Inflammatory macrophage treated with lipopolysaccharide for 4 hours (primary cell): ENCODE results near the gene SERPINB7.

ENCODE experiments used
- DNase-seq: peaks from one replicate; pipeline ENCODE4 v3.0.0-alpha.2; 2020

Gene SERPINB7

GRCh38 chr18:63788447-63789096 is 13.4 kb downstream of the SERPINB7 start:
- peak; percentile 78 for DNase-seq

GRCh38 chr18:63789327-63789726 is 14.1 kb downstream of the SERPINB7 start:
- DNase-seq: no peak

- no peak for DNase-seq
These were observed 20.4 kb downstream of the SERPINB7 start for GRCh38 chr18:63795606-63796005.

- no peak for DNase-seq
These were observed 24.0 kb downstream of the SERPINB7 start for GRCh38 chr18:63799189-63799588.

GRCh38 chr18:63801343-63801742 is 26.1 kb downstream of the SERPINB7 start:
- DNase-seq: no peak

GRCh38 chr18:63808125-63808524 is 32.9 kb downstream of the SERPINB7 start:
- DNase-seq: no peak

- no peak for DNase-seq
These were observed 42.3 kb downstream of the SERPINB7 start for GRCh38 chr18:63817441-63818051.

- no peak for DNase-seq
These were observed 43.0 kb downstream of the SERPINB7 start for GRCh38 chr18:63818212-63818611.

GRCh38 chr18:63819786-63820185 is 44.6 kb downstream of the SERPINB7 start:
- DNase-seq: no peak

- no peak for DNase-seq
These were observed 45.5 kb downstream of the SERPINB7 start for GRCh38 chr18:63820694-63821093.

- peak; percentile 9 for DNase-seq
These were observed 48.5 kb downstream of the SERPINB7 start for GRCh38 chr18:63823516-63824219.

- no peak for DNase-seq
These were observed 49.0 kb downstream of the SERPINB7 start for GRCh38 chr18:63824220-63824525.

- DNase-seq: no peak
These were observed 52.9 kb downstream of the SERPINB7 start for GRCh38 chr18:63828120-63828519.

GRCh38 chr18:63828656-63829055 is 53.4 kb downstream of the SERPINB7 start:
- DNase-seq: no peak

GRCh38 chr18:63829886-63830285 is 54.7 kb downstream of the SERPINB7 start:
- no peak for DNase-seq

GRCh38 chr18:63831080-63831788 is 56.0 kb downstream of the SERPINB7 start:
- peak; percentile 25 for DNase-seq

- no peak for DNase-seq
These were observed 57.3 kb downstream of the SERPINB7 start for GRCh38 chr18:63832470-63832869.

- DNase-seq: peak; percentile 19
These were observed 59.4 kb downstream of the SERPINB7 start for GRCh38 chr18:63834471-63835113.

- peak; percentile 13 for DNase-seq
These were observed 61.2 kb downstream of the SERPINB7 start for GRCh38 chr18:63836456-63836855.

- DNase-seq: no peak
These were observed 62.4 kb downstream of the SERPINB7 start for GRCh38 chr18:63837590-63837989.

GRCh38 chr18:63843008-63843407 is 67.8 kb downstream of the SERPINB7 start:
- DNase-seq: no peak

- peak; percentile 57 for DNase-seq
These were observed 69.0 kb downstream of the SERPINB7 start for GRCh38 chr18:63844254-63844653.

- DNase-seq: peak; percentile 60
These were observed 72.9 kb downstream of the SERPINB7 start for GRCh38 chr18:63848159-63848558.
